OCI-M1 (cell line): ENCODE measurements around the gene MEGF9.
A peak's percentile ranks its signal among the peaks of the same experiment; 100 is the strongest.

ENCODE experiments used
- DNase-seq: peaks from one replicate; lab custom pipeline; 2025; lab: John Stamatoyannopoulos, UW

MEGF9 gene

GRCh38 chr9:120702075-120702474 lies 12.2 kb downstream of the MEGF9 start:
- no peak for DNase-seq

- no peak for DNase-seq
Observed at GRCh38 chr9:120701248-120701647, 13.0 kb downstream of the MEGF9 start.

GRCh38 chr9:120698766-120699165 lies 15.5 kb downstream of the MEGF9 start:
- DNase-seq = no peak

- no peak for DNase-seq
Observed at GRCh38 chr9:120697448-120697847, 16.8 kb downstream of the MEGF9 start.

GRCh38 chr9:120696551-120697230 lies 17.6 kb downstream of the MEGF9 start:
- no peak for DNase-seq

- DNase-seq = no peak
Observed at GRCh38 chr9:120694559-120694958, 19.7 kb downstream of the MEGF9 start.

- DNase-seq = no peak
Observed at GRCh38 chr9:120693700-120694008, 20.6 kb downstream of the MEGF9 start.

GRCh38 chr9:120692901-120693699 lies 21.2 kb downstream of the MEGF9 start:
- DNase-seq = peak; percentile 36

- DNase-seq = no peak
Observed at GRCh38 chr9:120690372-120690771, 23.9 kb downstream of the MEGF9 start.

GRCh38 chr9:120689860-120690259 lies 24.4 kb downstream of the MEGF9 start:
- DNase-seq = no peak

- no peak for DNase-seq
Observed at GRCh38 chr9:120688758-120689157, 25.5 kb downstream of the MEGF9 start.

- no peak for DNase-seq
Observed at GRCh38 chr9:120683150-120683549, 31.1 kb downstream of the MEGF9 start.

- DNase-seq = no peak
Observed at GRCh38 chr9:120681121-120681520, 33.1 kb downstream of the MEGF9 start.

- no peak for DNase-seq
Observed at GRCh38 chr9:120680579-120680978, 33.7 kb downstream of the MEGF9 start.

GRCh38 chr9:120680161-120680560 lies 34.1 kb downstream of the MEGF9 start:
- no peak for DNase-seq

- no peak for DNase-seq
Observed at GRCh38 chr9:120677965-120678364, 36.3 kb downstream of the MEGF9 start.

GRCh38 chr9:120676767-120677402 lies 37.4 kb downstream of the MEGF9 start:
- DNase-seq = peak; percentile 49

- no peak for DNase-seq
Observed at GRCh38 chr9:120668399-120668798, 45.9 kb downstream of the MEGF9 start.

GRCh38 chr9:120663950-120664349 lies 50.3 kb downstream of the MEGF9 start:
- no peak for DNase-seq

GRCh38 chr9:120663380-120663779 lies 50.9 kb downstream of the MEGF9 start:
- DNase-seq = peak; percentile 15

GRCh38 chr9:120662513-120662912 lies 51.8 kb downstream of the MEGF9 start:
- DNase-seq = no peak

GRCh38 chr9:120659676-120660075 lies 54.6 kb downstream of the MEGF9 start:
- no peak for DNase-seq

GRCh38 chr9:120659209-120659608 lies 55.1 kb downstream of the MEGF9 start:
- no peak for DNase-seq
